Neural cell (in vitro differentiated cells): ENCODE measurements around the gene IL20RB. TPM values are rescaled to one million over a fixed set of nuclear protein-coding genes. Genes with fewer than 3 reads are reported as not detected.

Experiments
- H2AFZ ChIP-seq: fragments of 200-600, 300-800 bp; sonication (generic), shearing (Covaris generic); 2 replicates; pipeline ENCODE4 v1.6.0; 2014; ENCODE audit warnings: low read depth, mild to moderate bottlenecking, antibody characterized with exemption, low read length, moderate library complexity
- H3F3A ChIP-seq: fragments of 200-600 bp; shearing (Covaris generic); 2 replicates; pipeline ENCODE4 v1.6.1; 2016; ENCODE audit warnings: mild to moderate bottlenecking, moderate library complexity, mixed read lengths, antibody characterized with exemption, low read length; ENCODE audit not compliant: insufficient read depth, poor library complexity, severe bottlenecking
- H3K27ac ChIP-seq: fragments of 200-600, 300-800 bp; sonication (generic), shearing (Covaris generic); 2 replicates; pipeline ENCODE4 v1.5.1; 2014; ENCODE audit warnings: mild to moderate bottlenecking, low read length, moderate library complexity
- H3K27me3 ChIP-seq: fragments of 300-800, 200-600 bp; sonication (generic), shearing (Covaris generic); 2 replicates; pipeline ENCODE4 v1.6.0; 2014; ENCODE audit warnings: mild to moderate bottlenecking, low read depth, low read length, moderate library complexity; ENCODE audit not compliant: insufficient read depth
- H3K36me3 ChIP-seq: fragments of 300-800, 200-600 bp; sonication (generic), shearing (Covaris generic); 2 replicates; pipeline ENCODE4 v1.5.1; 2014; ENCODE audit warnings: mild to moderate bottlenecking, antibody characterized with exemption, low read length, moderate library complexity; ENCODE audit not compliant: insufficient read depth
- H3K4me2 ChIP-seq: fragments of 300-800, 200-600 bp; sonication (generic), shearing (Covaris generic); 2 replicates; pipeline ENCODE4 v1.6.0; 2014; ENCODE audit warnings: mild to moderate bottlenecking, low read length
- H3K4me3 ChIP-seq: fragments of 300-800, 200-600 bp; sonication (generic), shearing (Covaris generic); 2 replicates; pipeline ENCODE4 v1.5.1; 2014; ENCODE audit warnings: mild to moderate bottlenecking, low read length, moderate library complexity
- H3K79me2 ChIP-seq: fragments of 200-600 bp; shearing (Covaris generic); replicated peaks from 2 replicates; pipeline ENCODE4 v1.6.0; 2014; ENCODE audit warnings: mild to moderate bottlenecking, low read length, moderate library complexity; ENCODE audit not compliant: insufficient read depth
- H3K9ac ChIP-seq: fragments of 300-800, 200-600 bp; sonication (generic), shearing (Covaris generic); 2 replicates; pipeline ENCODE4 v1.6.1; 2016; ENCODE audit warnings: mild to moderate bottlenecking, low read length, mixed read lengths
- H3K9me2 ChIP-seq: fragments of 200-600 bp; shearing (Covaris generic); 2 replicates; pipeline ENCODE4 v1.6.1; 2016; ENCODE audit warnings: mild to moderate bottlenecking, low read length, mixed read lengths; ENCODE audit not compliant: insufficient read depth
- H3K9me3 ChIP-seq: fragments of 200-600, 300-800 bp; sonication (generic), shearing (Covaris generic); 2 replicates; pipeline ENCODE4 v1.6.1; 2016; ENCODE audit warnings: mild to moderate bottlenecking, mixed run types, low read length, moderate library complexity, mixed read lengths
- H4K20me1 ChIP-seq: fragments of 200-600 bp; shearing (Covaris generic); 2 replicates; pipeline ENCODE4 v1.6.1; 2016; ENCODE audit warnings: mild to moderate bottlenecking, mixed run types; ENCODE audit not compliant: insufficient read depth
- CTCF ChIP-seq: fragments of 450-650 bp; IDR thresholded peaks from 2 replicates; pipeline ENCODE4 v1.5.1; 2014; ENCODE audit warnings: antibody characterized with exemption, mild to moderate bottlenecking, moderate library complexity; ENCODE audit not compliant: poor library complexity, severe bottlenecking
- EZH2 ChIP-seq: fragments of 200-600, 300-800 bp; shearing (Covaris generic), sonication (generic); IDR thresholded peaks from 2 replicates; pipeline ENCODE4 v1.6.1; 2014; ENCODE audit warnings: antibody characterized with exemption, low read length, borderline replicate concordance, mild to moderate bottlenecking; ENCODE audit not compliant: insufficient read depth, poor library complexity, severe bottlenecking
- MXI1 ChIP-seq: fragments of 450-650 bp; conservative IDR thresholded peaks from 2 replicates; pipeline ENCODE4 v1.6.1; 2014; ENCODE audit warnings: antibody characterized with exemption, mild to moderate bottlenecking; ENCODE audit not compliant: poor library complexity, severe bottlenecking
- RAD21 ChIP-seq: fragments of 450-650 bp; conservative IDR thresholded peaks from 2 replicates; pipeline ENCODE4 v1.6.1; 2014; ENCODE audit warnings: antibody characterized with exemption, mild to moderate bottlenecking, moderate library complexity
- REST ChIP-seq: IDR thresholded peaks from 2 replicates; pipeline ENCODE4 v1.6.1; 2012; ENCODE audit warnings: borderline replicate concordance
- SMC3 ChIP-seq: fragments of 450-650 bp; conservative IDR thresholded peaks from 2 replicates; pipeline ENCODE4 v1.6.1; 2014; ENCODE audit warnings: antibody characterized with exemption, mild to moderate bottlenecking, moderate library complexity; ENCODE audit not compliant: poor library complexity
- TAF1 ChIP-seq: IDR thresholded peaks from 2 replicates; pipeline ENCODE4 v1.6.1; 2012; ENCODE audit warnings: low read depth
- polyA plus RNA-seq: library from polyadenylated mRNA; depleted of rRNA; stranded (reverse); fragments of >200 nt; gene quantifications from 2 replicates; pipeline ENCODE4 v1.2.3, GENCODE V29; 2014

Gene IL20RB
- polyA plus RNA-seq, 1 donor from 2014 or later = 3.0 TPM

GRCh38 chr3:137010137-137010536 lies 52.4 kb downstream of the IL20RB start:
- Histone ChIP-seq H3K27me3 (no peaks in the 10 kb centered on the region), H2AFZ (no peak overlapping the region), H4K20me1 (no peaks in the 10 kb centered on the region), H3K79me2 (no peaks in the 10 kb centered on the region), H3K9me2 (no peaks in the 10 kb centered on the region), H3K27ac (no peak overlapping the region), H3K9me3 (no peaks in the 10 kb centered on the region), H3K36me3 (no peaks in the 10 kb centered on the region), H3K9ac (no peak overlapping the region), H3F3A (no peaks in the 10 kb centered on the region), H3K4me3 (no peak overlapping the region), H3K4me2 (no peak overlapping the region)
- TF ChIP-seq SMC3 (no peak), TAF1 (no peak), RAD21 (no peak), CTCF (no peak), MXI1 (no peak), EZH2 (no peak), REST (no peak)

- Histone ChIP-seq H3K27ac (no peak overlapping the region), H3K9me2 (no peaks in the 10 kb centered on the region), H3K27me3 (no peaks in the 10 kb centered on the region), H3K4me3 (no peak overlapping the region), H3K9ac (no peak overlapping the region), H3K9me3 (no peaks in the 10 kb centered on the region), H3K36me3 (no peaks in the 10 kb centered on the region), H3K79me2 (no peaks in the 10 kb centered on the region), H3F3A (no peaks in the 10 kb centered on the region), H2AFZ (no peak overlapping the region), H3K4me2 (no peak overlapping the region), H4K20me1 (no peaks in the 10 kb centered on the region)
- TF ChIP-seq REST (no peak), TAF1 (no peak), MXI1 (no peak), SMC3 (no peak), RAD21 (no peak), CTCF (no peak)
Measured at GRCh38 chr3:137011153-137011552, 53.4 kb downstream of the IL20RB start.
